H1 (cell line): ENCODE data around the gene TMEM86B. TPM values are rescaled to one million over a fixed set of nuclear protein-coding genes. Genes with fewer than 3 reads are reported as not detected.

Experiments
- CTCF ChIA-PET: fragments of 300-600 bp; sonication (Branson Sonifier 250); formaldehyde crosslinking; loops from one replicate; lab custom pipeline; 2021; ENCODE audit not compliant: partially characterized antibody; lab: Charles Lee
- POLR2A ChIA-PET: fragments of 300-600 bp; sonication (Branson Sonifier 250); formaldehyde crosslinking; loops from one replicate; lab custom pipeline; 2021; ENCODE audit warnings: inconsistent platforms; ENCODE audit not compliant: partially characterized antibody; lab: Charles Lee
- DNase-seq, 2 experiments: peaks; one replicate each; pipeline versions ENCODE4 v3.0.0 to v3.0.0-alpha.2; 2010 to 2022; ENCODE audit warnings: low spot score in 2 of 2, low read depth in 1 of 2, mixed read lengths in 1 of 2
- FAIRE-seq: peaks from 2 replicates; lab custom pipeline; 2011; peaks lifted over from hg19 to GRCh38; lab: Jason Lieb, UNC
- H2AFZ ChIP-seq: 2 replicates; pipeline ENCODE4 v1.8.1; 2012; ENCODE audit warnings: low read length, inconsistent platforms
- H2AK5ac ChIP-seq: 2 replicates; pipeline ENCODE4 v1.6.1; 2013; ENCODE audit warnings: low read depth, low read length
- H2BK120ac ChIP-seq: replicated peaks from 2 replicates; pipeline ENCODE3; 2013; ENCODE audit warnings: low read depth, low read length, inconsistent platforms
- H2BK12ac ChIP-seq: 2 replicates; pipeline ENCODE4 v1.6.1; 2013; ENCODE audit warnings: low read depth, low read length
- H2BK15ac ChIP-seq: 2 replicates; pipeline ENCODE4 v1.6.1; 2013; ENCODE audit warnings: low read length
- H2BK20ac ChIP-seq: 2 replicates; pipeline ENCODE4 v1.6.1; 2013; ENCODE audit warnings: low read length
- H2BK5ac ChIP-seq: 2 replicates; pipeline ENCODE4 v1.6.1; 2013; ENCODE audit warnings: low read depth, low read length
- H3K14ac ChIP-seq: 2 replicates; pipeline ENCODE4 v1.6.1; 2013; ENCODE audit warnings: inconsistent platforms; ENCODE audit not compliant: insufficient read length
- H3K18ac ChIP-seq: 2 replicates; pipeline ENCODE4 v1.6.1; 2013; ENCODE audit warnings: low read length; ENCODE audit errors: extremely low read depth
- H3K23ac ChIP-seq: 2 replicates; pipeline ENCODE4 v1.6.1; 2013; ENCODE audit warnings: inconsistent platforms; ENCODE audit not compliant: insufficient read length
- H3K23me2 ChIP-seq: 2 replicates; pipeline ENCODE4 v1.6.1; 2013; ENCODE audit warnings: low read depth, low read length
- H3K27ac ChIP-seq: 2 replicates; pipeline ENCODE4 v1.6.1; 2011; ENCODE audit warnings: low read depth, low read length, inconsistent platforms
- H3K27me3 ChIP-seq, 4 experiments: replicated peaks in 1 of 4; 1 replicate in 1 of 4; 2 replicates in 3 of 4; pipeline versions ENCODE4 v1.6.1 to v1.8.1; 2011 to 2013; ENCODE audit warnings: low read length in 3 of 4, mild to moderate bottlenecking in 3 of 4, inconsistent platforms in 2 of 4, mixed read lengths in 2 of 4, moderate library complexity in 1 of 4; ENCODE audit not compliant: control insufficient read depth in 3 of 4, insufficient read depth in 3 of 4; ENCODE audit errors: extremely low read depth in 1 of 4
- H3K36me3 ChIP-seq, 4 experiments: 2 replicates each; pipeline versions ENCODE4 v1.6.1 to v1.8.1; 2011 to 2013; ENCODE audit warnings: mild to moderate bottlenecking in 4 of 4, low read length in 3 of 4, moderate library complexity in 2 of 4, control low read depth in 1 of 4, inconsistent platforms in 1 of 4; ENCODE audit not compliant: insufficient read depth in 4 of 4, control insufficient read depth in 2 of 4
- H3K4ac ChIP-seq: replicated peaks from 2 replicates; pipeline ENCODE3; 2013; ENCODE audit warnings: low read length, low read depth, mixed read lengths, inconsistent platforms; ENCODE audit not compliant: insufficient read length
- H3K4me1 ChIP-seq, 4 experiments: replicated peaks in 1 of 4; 1 replicate in 1 of 4; 2 replicates in 3 of 4; pipeline versions ENCODE4 v1.6.1 to v1.8.1; 2011 to 2013; ENCODE audit warnings: low read length in 3 of 4, inconsistent platforms in 2 of 4, mixed read lengths in 1 of 4; ENCODE audit not compliant: insufficient read depth in 4 of 4, control insufficient read depth in 3 of 4
- H3K4me2 ChIP-seq, 2 experiments: 2 replicates each; pipeline versions ENCODE4 v1.6.1 to v1.8.1; 2011 to 2013; ENCODE audit warnings: low read depth in 2 of 2, low read length in 2 of 2, control low read depth in 1 of 2, inconsistent platforms in 1 of 2, mild to moderate bottlenecking in 1 of 2; ENCODE audit not compliant: insufficient read depth in 1 of 2
- H3K4me3 ChIP-seq, 4 experiments: fragments of 200-600, 300-600 bp in 1 of 4; sonication (generic), shearing (Covaris generic), sonication (Bioruptor Twin) in 1 of 4; 2 replicates each; pipeline versions ENCODE4 v1.5.1 to v1.8.1; 2011 to 2016; ENCODE audit warnings: low read length in 4 of 4, low read depth in 3 of 4, control low read depth in 2 of 4, inconsistent platforms in 2 of 4, mild to moderate bottlenecking in 2 of 4, mixed read lengths in 1 of 4, moderate library complexity in 1 of 4; ENCODE audit not compliant: insufficient read depth in 2 of 4; ENCODE audit errors: extremely low read depth in 1 of 4
- H3K56ac ChIP-seq: replicated peaks from 2 replicates; pipeline ENCODE3; 2013; ENCODE audit warnings: low read depth, mild to moderate bottlenecking, mixed read lengths, low read length, inconsistent platforms; ENCODE audit not compliant: insufficient read length
- H3K79me1 ChIP-seq: 2 replicates; pipeline ENCODE4 v1.6.1; 2013; ENCODE audit warnings: low read depth, low read length, control low read depth
- H3K79me2 ChIP-seq, 2 experiments: 2 replicates each; pipeline versions ENCODE4 v1.6.1 to v1.8.1; 2012 to 2013; ENCODE audit warnings: low read length in 2 of 2, mild to moderate bottlenecking in 2 of 2, inconsistent platforms in 1 of 2; ENCODE audit not compliant: insufficient read depth in 2 of 2, control insufficient read depth in 1 of 2
- H3K9ac ChIP-seq, 4 experiments: replicated peaks in 1 of 4; 1 replicate in 1 of 4; 2 replicates in 3 of 4; pipeline versions ENCODE4 v1.6.1 to v1.8.1; 2011 to 2013; ENCODE audit warnings: low read depth in 3 of 4, low read length in 3 of 4, control low read depth in 2 of 4, mild to moderate bottlenecking in 2 of 4, moderate library complexity in 2 of 4, inconsistent platforms in 1 of 4; ENCODE audit errors: extremely low read depth in 1 of 4
- H3K9me3 ChIP-seq, 2 experiments: 2 replicates each; pipeline versions ENCODE4 v1.6.1 to v1.8.1; 2012 to 2013; ENCODE audit warnings: mild to moderate bottlenecking in 2 of 2, moderate library complexity in 2 of 2, control low read depth in 1 of 2, inconsistent platforms in 1 of 2, low read depth in 1 of 2, low read length in 1 of 2, mixed read lengths in 1 of 2; ENCODE audit not compliant: insufficient read depth in 2 of 2
- H4K20me1 ChIP-seq, 2 experiments: replicated peaks in 1 of 2; 2 replicates each; pipeline versions ENCODE3 to v1.8.1; 2011 to 2013; ENCODE audit warnings: inconsistent platforms in 2 of 2, low read length in 2 of 2, mild to moderate bottlenecking in 1 of 2; ENCODE audit not compliant: insufficient read depth in 2 of 2, control insufficient read depth in 1 of 2
- H4K5ac ChIP-seq: 2 replicates; pipeline ENCODE4 v1.6.1; 2013; ENCODE audit warnings: low read length, low read depth, mixed read lengths, inconsistent platforms; ENCODE audit not compliant: insufficient read length
- H4K8ac ChIP-seq: 2 replicates; pipeline ENCODE4 v1.8.0; 2013; ENCODE audit warnings: mild to moderate bottlenecking, moderate library complexity, low read length, inconsistent platforms; ENCODE audit not compliant: insufficient read depth; ENCODE audit errors: extremely low read depth
- H4K91ac ChIP-seq: replicated peaks from 2 replicates; pipeline ENCODE3; 2013; ENCODE audit warnings: low read length, mixed read lengths, inconsistent platforms; ENCODE audit not compliant: insufficient read length
- CBX8 ChIP-seq: fragments of 300-800, 300-1000 bp; sonication (generic); IDR thresholded peaks from 2 replicates; pipeline ENCODE4 v1.7.1; 2016; ENCODE audit warnings: low read depth, low read length, borderline replicate concordance
- NANOG ChIP-seq: IDR thresholded peaks from 2 replicates; pipeline ENCODE4 v1.6.1; 2011; ENCODE audit warnings: low read length, low read depth, mild to moderate bottlenecking, inconsistent platforms; ENCODE audit not compliant: insufficient read depth, poor library complexity, severe bottlenecking
- PHF8 ChIP-seq: fragments of 200-600 bp; sonication (generic); conservative IDR thresholded peaks from 2 replicates; pipeline ENCODE4 v1.7.1; 2012; ENCODE audit warnings: low read depth, mild to moderate bottlenecking, inconsistent platforms, low read length, moderate library complexity
- POU5F1 ChIP-seq: IDR thresholded peaks from 2 replicates; pipeline ENCODE4 v1.6.1; 2011; ENCODE audit warnings: low read depth, mild to moderate bottlenecking, low read length, moderate library complexity
- RBBP5 ChIP-seq: IDR thresholded peaks from 2 replicates; pipeline ENCODE4 v1.7.1; 2012; ENCODE audit warnings: low read depth, mild to moderate bottlenecking, inconsistent platforms, low read length, moderate library complexity, borderline replicate concordance
- SP4 ChIP-seq: IDR thresholded peaks from 2 replicates; pipeline ENCODE4 v1.6.1; 2012; ENCODE audit warnings: low read length, inconsistent platforms
- TAF7 ChIP-seq: optimal IDR thresholded peaks from 2 replicates; pipeline ENCODE3; 2011; ENCODE audit warnings: low read depth, mild to moderate bottlenecking, inconsistent platforms, low read length, moderate library complexity, borderline replicate concordance
- YY1 ChIP-seq: IDR thresholded peaks from 2 replicates; pipeline ENCODE4 v1.6.1; 2011; ENCODE audit warnings: low read depth, mild to moderate bottlenecking, low read length
- WGBS, 2 experiments: shearing (Covaris generic) in 1 of 2; methylation state at CpG; one replicate each; pipeline versions ENCODE4 v1.1.6 to v1.1.7; 2013 to 2015; ENCODE audit warnings: low lambda C conversion rate in 2 of 2, mixed read lengths in 2 of 2, inconsistent platforms in 1 of 2, low coverage in 1 of 2, missing lambda C conversion rate in 1 of 2; ENCODE audit not compliant: insufficient replicate concordance in 2 of 2, insufficient coverage in 1 of 2, insufficient read length in 1 of 2; ENCODE audit errors: extremely low coverage in 1 of 2, missing lambda C conversion rate in 1 of 2; 5-methylcytosine and 5-hydroxymethylcytosine counted together
- polyA plus RNA-seq, 7 experiments: library from polyadenylated mRNA; depleted of rRNA in 3 of 7; stranded (reverse) in 5 of 7; unstranded in 2 of 7; fragments of >200 nt in 5 of 7; fragments of 200-250 nt in 2 of 7; gene quantifications; 1 replicate in 5 of 7; 2 replicates in 1 of 7; 4 replicates in 1 of 7; pipeline versions ENCODE4 v1.2.1 to v1.2.3, GENCODE V29; 2011 to 2013; ENCODE audit warnings: missing spikeins in 2 of 7, mixed read lengths in 2 of 7
- total RNA-seq: library from RNA; stranded (reverse); fragmentation: NEBNext Ultra II Directional; extraction: Animal tissue kit (Norgen Biotek cat#: 25700); gene quantifications from 2 replicates; pipeline ENCODE4 v1.2.1, GENCODE V29; 2021
- TF ChIP-seq, protein P1 (sequence below), 3 experiments: IDR thresholded peaks; 1 replicate in 2 of 3; 2 replicates in 1 of 3; pipeline versions ENCODE4 v1.5.1 to v1.6.1; 2011; ENCODE audit warnings: low read length in 3 of 3, mild to moderate bottlenecking in 3 of 3, inconsistent platforms in 2 of 3, low read depth in 1 of 3, moderate library complexity in 1 of 3; ENCODE audit not compliant: insufficient read depth in 1 of 3; ENCODE audit errors: control extremely low read depth in 1 of 3

TMEM86B gene
- total and polyA plus RNA-seq, 2 of the 8 experiments (the other 6 are each of a cell fraction or from before 2014, with no cell fraction given), result 2.0 to 2.9 TPM

DNA sequence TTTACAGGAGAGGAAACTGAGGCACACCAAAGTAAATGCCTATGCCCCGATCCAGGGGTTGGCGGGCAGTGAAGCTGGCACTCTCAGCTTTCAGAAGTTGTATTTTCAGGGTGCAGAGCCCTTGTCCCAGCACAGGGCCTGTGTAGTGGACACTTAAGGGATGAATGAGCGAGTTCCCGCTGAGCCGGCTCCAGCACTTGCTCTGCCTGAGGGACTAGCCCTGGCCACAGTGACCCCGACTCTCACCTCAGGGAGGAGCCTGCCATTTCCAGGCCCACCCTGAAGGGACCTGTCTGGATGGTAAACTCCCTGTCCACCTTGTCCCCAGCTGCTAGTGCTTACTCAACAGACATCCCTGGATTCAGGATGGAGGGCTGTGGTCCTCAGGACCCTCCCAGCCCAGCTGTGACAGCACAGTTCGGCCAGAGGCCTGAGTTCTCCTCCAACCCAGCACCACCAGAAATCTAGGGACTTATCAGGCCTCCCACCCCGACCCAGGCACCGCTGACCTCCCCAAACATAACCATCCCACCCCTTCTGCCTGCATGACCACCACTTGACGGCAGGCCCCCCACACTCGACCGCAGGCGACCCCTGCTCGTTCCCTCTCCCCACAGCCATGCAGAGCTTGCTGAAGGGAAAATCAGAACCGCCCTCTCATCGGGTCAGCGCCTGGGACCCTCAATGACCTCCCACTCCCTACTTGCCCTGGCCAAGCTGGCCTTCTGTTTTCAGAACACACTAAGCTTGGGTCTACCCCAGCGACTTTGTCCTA is 21.9 kb upstream of the TMEM86B start:
- no peak overlapping the region for H3K18ac ChIP-seq
- H4K8ac ChIP-seq, result no peak overlapping the region
- no peaks in the 10 kb centered on the region for H3K23me2 ChIP-seq
- no peak overlapping the region for H2AFZ ChIP-seq
- peaks cover 8 to 79% of the 10 kb centered on the region in 2 experiments; a peak in 3 of 4 replicates for H3K79me2 ChIP-seq
- no peak overlapping the region for H3K4ac ChIP-seq
- no peak overlapping the region for H2BK12ac ChIP-seq
- FAIRE-seq (no peak), DNase-seq (no peak)
- H4K5ac ChIP-seq, result no peak overlapping the region
- CTCF ChIA-PET, result interaction anchor here (0.7 to 1.3 kb wide), 3 partner anchors 9 to 161 kb away, joined by 3 to 4 read pairs (median 4); no protein-coding TSS in a partner anchor
- POLR2A ChIA-PET, result interaction anchor here (1.0 kb wide), 2 partner anchors 12 to 144 kb away, joined by 3 read pairs; no protein-coding TSS in a partner anchor
- no peak overlapping the region for H2BK15ac ChIP-seq
- H3K79me1 ChIP-seq, result peaks cover 29% of the 10 kb centered on the region
- no peak overlapping the region for H3K23ac ChIP-seq
- WGBS, 2 experiments, result 91% methylated on average over 16 of the region's 18 CpGs; no CpG with 5 or more reads in 1 of the 2 experiments
- no peak overlapping the region for H2BK120ac ChIP-seq
- no peak overlapping the region for H4K91ac ChIP-seq
- no peak overlapping the region; the same call in 1 of the 2 replicates for H2BK5ac ChIP-seq
- H3K9me3 ChIP-seq, result no peaks in the 10 kb centered on the region
- no peak overlapping the region for H3K4me2 ChIP-seq
- H3K14ac ChIP-seq, result no peak overlapping the region
- no peak overlapping the region; a peak in 1 of 7 replicates for H3K9ac ChIP-seq
- H2BK20ac ChIP-seq, result no peak overlapping the region
- H3K27ac ChIP-seq, result no peak overlapping the region
- no peak overlapping the region for H3K56ac ChIP-seq
- peaks cover 3 to 12% (median 6%) of the 10 kb centered on the region in 4 experiments; a peak in 6 of 7 replicates for H3K4me1 ChIP-seq
- no peak overlapping the region for H3K4me3 ChIP-seq
- H2AK5ac ChIP-seq, result no peak overlapping the region
- H4K20me1 ChIP-seq, result peaks cover 28 to 52% of the 10 kb centered on the region in 2 experiments
- H3K27me3 ChIP-seq, result no peaks in the 10 kb centered on the region
- H3K36me3 ChIP-seq, result peaks cover 0 to 8% (median 3%) of the 10 kb centered on the region in 4 experiments; a peak in 3 of 8 replicates
- no peak for TF ChIP-seq SP4
- TF ChIP-seq POU5F1, result no peak
- TF ChIP-seq CBX8, result no peak
- TF ChIP-seq PHF8, result no peak
- TF ChIP-seq, protein P1, sequence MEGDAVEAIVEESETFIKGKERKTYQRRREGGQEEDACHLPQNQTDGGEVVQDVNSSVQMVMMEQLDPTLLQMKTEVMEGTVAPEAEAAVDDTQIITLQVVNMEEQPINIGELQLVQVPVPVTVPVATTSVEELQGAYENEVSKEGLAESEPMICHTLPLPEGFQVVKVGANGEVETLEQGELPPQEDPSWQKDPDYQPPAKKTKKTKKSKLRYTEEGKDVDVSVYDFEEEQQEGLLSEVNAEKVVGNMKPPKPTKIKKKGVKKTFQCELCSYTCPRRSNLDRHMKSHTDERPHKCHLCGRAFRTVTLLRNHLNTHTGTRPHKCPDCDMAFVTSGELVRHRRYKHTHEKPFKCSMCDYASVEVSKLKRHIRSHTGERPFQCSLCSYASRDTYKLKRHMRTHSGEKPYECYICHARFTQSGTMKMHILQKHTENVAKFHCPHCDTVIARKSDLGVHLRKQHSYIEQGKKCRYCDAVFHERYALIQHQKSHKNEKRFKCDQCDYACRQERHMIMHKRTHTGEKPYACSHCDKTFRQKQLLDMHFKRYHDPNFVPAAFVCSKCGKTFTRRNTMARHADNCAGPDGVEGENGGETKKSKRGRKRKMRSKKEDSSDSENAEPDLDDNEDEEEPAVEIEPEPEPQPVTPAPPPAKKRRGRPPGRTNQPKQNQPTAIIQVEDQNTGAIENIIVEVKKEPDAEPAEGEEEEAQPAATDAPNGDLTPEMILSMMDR (IDR thresholded peaks at IDR 0.05; ENCODE audit: control extremely low read depth in 1 of 3, insufficient read depth in 1 of 3, low read depth in 1 of 3, low read length in 3 of 3), result no peak
- TF ChIP-seq NANOG, result no peak
- no peak for TF ChIP-seq YY1
- no peak for TF ChIP-seq RBBP5
- TF ChIP-seq TAF7, result no peak
